ENCODE data around the gene P2RX4. TPM values are rescaled to one million over a fixed set of nuclear protein-coding genes. Genes with fewer than 3 reads are reported as not detected.

Gene P2RX4
- polyA plus RNA-seq, 1 donor (not counting 4 experiments of a cell fraction or from before 2014, with no cell fraction given): 5.1 TPM

DNA sequence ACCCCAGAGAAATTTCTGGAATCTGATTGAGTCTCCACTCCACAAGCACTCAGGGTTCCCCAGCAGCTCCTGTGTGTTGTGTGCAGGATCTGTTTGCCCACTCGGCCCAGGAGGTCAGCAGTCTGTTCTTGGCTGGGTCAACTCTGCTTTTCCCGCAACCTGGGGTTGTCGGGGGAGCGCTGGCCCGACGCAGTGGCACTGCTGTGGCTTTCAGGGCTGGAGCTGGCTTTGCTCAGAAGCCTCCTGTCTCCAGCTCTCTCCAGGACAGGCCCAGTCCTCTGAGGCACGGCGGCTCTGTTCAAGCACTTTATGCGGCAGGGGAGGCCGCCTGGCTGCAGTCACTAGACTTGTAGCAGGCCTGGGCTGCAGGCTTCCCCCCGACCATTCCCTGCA lies 23.7 kb downstream of the P2RX4 start:
- H3K27ac ChIP-seq (ENCODE audit: control insufficient read depth, insufficient read depth, low read length): no peak overlapping the region
- no peak overlapping the region for H3K4me3 ChIP-seq (ENCODE audit: control insufficient read depth in 2 of 3, extremely low read depth in 1 of 3, insufficient read depth in 2 of 3, low read depth in 1 of 3, low read length in 3 of 3)
- no peak overlapping the region for H2AFZ ChIP-seq (ENCODE audit: control insufficient read depth, low read length)
- no peaks in the 10 kb centered on the region for H4K20me1 ChIP-seq (ENCODE audit: control insufficient read depth, extremely low read depth, insufficient read depth, low read length)
- H3K9ac ChIP-seq (ENCODE audit: control insufficient read depth, extremely low read depth, insufficient read depth, low read length): no peak overlapping the region
- H3K9me3 ChIP-seq (ENCODE audit: control insufficient read depth, low read depth, low read length): no peaks in the 10 kb centered on the region
- peaks cover 13% of the 10 kb centered on the region for H3K4me1 ChIP-seq (ENCODE audit: control insufficient read depth, extremely low read depth, insufficient read depth, low read length)
- H3K4me2 ChIP-seq (ENCODE audit: control insufficient read depth, extremely low read depth, insufficient read depth, low read depth, low read length): no peak overlapping the region
- TF ChIP-seq, protein P1, sequence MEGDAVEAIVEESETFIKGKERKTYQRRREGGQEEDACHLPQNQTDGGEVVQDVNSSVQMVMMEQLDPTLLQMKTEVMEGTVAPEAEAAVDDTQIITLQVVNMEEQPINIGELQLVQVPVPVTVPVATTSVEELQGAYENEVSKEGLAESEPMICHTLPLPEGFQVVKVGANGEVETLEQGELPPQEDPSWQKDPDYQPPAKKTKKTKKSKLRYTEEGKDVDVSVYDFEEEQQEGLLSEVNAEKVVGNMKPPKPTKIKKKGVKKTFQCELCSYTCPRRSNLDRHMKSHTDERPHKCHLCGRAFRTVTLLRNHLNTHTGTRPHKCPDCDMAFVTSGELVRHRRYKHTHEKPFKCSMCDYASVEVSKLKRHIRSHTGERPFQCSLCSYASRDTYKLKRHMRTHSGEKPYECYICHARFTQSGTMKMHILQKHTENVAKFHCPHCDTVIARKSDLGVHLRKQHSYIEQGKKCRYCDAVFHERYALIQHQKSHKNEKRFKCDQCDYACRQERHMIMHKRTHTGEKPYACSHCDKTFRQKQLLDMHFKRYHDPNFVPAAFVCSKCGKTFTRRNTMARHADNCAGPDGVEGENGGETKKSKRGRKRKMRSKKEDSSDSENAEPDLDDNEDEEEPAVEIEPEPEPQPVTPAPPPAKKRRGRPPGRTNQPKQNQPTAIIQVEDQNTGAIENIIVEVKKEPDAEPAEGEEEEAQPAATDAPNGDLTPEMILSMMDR (optimal IDR thresholded peaks at IDR 0.05 in 1 of 3, IDR thresholded peaks at IDR 0.05 in 1 of 3, conservative IDR thresholded peaks at IDR 0.05 in 1 of 3; ENCODE audit: extremely low read depth in 1 of 3, insufficient read depth in 2 of 3, low read length in 3 of 3): no peak
- TF ChIP-seq EZH2 (IDR thresholded peaks at IDR 0.05; ENCODE audit: low read length): no peak
- dilution Hi-C loops (cut with MboI; ENCODE audit: extremely low pct_ligation_motif_present, low sequenced_read_pairs): no loop called here
- no peaks in the 10 kb centered on the region for H3K79me2 ChIP-seq (ENCODE audit: control insufficient read depth, insufficient read depth, low read length)
- FAIRE-seq (no peak), DNase-seq (ENCODE audit: low read depth, low spot score) (no peak)
- H3K27me3 ChIP-seq (ENCODE audit: control insufficient read depth, extremely low read depth, insufficient read depth, low read length): no peaks in the 10 kb centered on the region
- peaks cover 0 to 13% of the 10 kb centered on the region in 2 experiments for H3K36me3 ChIP-seq (ENCODE audit: control insufficient read depth in 2 of 2, extremely low read depth in 1 of 2, insufficient read depth in 2 of 2, low read length in 2 of 2)
- H3K9me1 ChIP-seq (ENCODE audit: control insufficient read depth, extremely low read depth, insufficient read depth, low read length): no peaks in the 10 kb centered on the region

DNA sequence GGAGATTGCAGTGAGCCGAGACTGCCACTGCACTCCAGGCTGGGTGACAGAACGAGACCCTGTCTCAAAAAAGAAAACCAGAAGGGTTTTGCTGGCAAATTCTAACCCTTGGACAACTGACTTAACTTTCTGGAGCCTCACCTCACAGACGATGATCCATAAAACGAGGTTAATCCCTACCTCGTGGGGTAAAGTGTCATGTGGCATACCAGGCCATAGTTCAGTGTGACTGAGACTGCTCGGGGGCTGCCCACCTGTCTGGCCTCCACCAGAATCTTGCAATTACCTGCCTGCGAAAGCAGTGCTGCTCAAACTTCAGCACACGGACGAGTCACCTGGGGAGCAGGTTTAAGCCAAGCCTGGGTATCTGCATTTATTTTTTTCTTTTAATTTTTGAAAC lies 26.8 kb downstream of the P2RX4 start:
- Histone ChIP-seq H3K9me1 (ENCODE audit: control insufficient read depth, extremely low read depth, insufficient read depth, low read length) (no peaks in the 10 kb centered on the region), H3K36me3 (ENCODE audit: control insufficient read depth in 2 of 2, extremely low read depth in 1 of 2, insufficient read depth in 2 of 2, low read length in 2 of 2) (peaks cover 4 to 25% of the 10 kb centered on the region in 2 experiments), H4K20me1 (ENCODE audit: control insufficient read depth, extremely low read depth, insufficient read depth, low read length) (no peaks in the 10 kb centered on the region), H3K9ac (ENCODE audit: control insufficient read depth, extremely low read depth, insufficient read depth, low read length) (no peak overlapping the region), H3K4me3 (ENCODE audit: control insufficient read depth in 2 of 3, extremely low read depth in 1 of 3, insufficient read depth in 2 of 3, low read depth in 1 of 3, low read length in 3 of 3) (no peak overlapping the region), H3K27me3 (ENCODE audit: control insufficient read depth, extremely low read depth, insufficient read depth, low read length) (no peaks in the 10 kb centered on the region), H3K4me2 (ENCODE audit: control insufficient read depth, extremely low read depth, insufficient read depth, low read depth, low read length) (no peak overlapping the region), H3K4me1 (ENCODE audit: control insufficient read depth, extremely low read depth, insufficient read depth, low read length) (no peaks in the 10 kb centered on the region), H2AFZ (ENCODE audit: control insufficient read depth, low read length) (no peak overlapping the region), H3K79me2 (ENCODE audit: control insufficient read depth, insufficient read depth, low read length) (no peaks in the 10 kb centered on the region), H3K9me3 (ENCODE audit: control insufficient read depth, low read depth, low read length) (no peaks in the 10 kb centered on the region), H3K27ac (ENCODE audit: control insufficient read depth, insufficient read depth, low read length) (no peak overlapping the region)
- FAIRE-seq (no peak), DNase-seq (ENCODE audit: low read depth, low spot score) (no peak)
- TF ChIP-seq EZH2 (IDR thresholded peaks at IDR 0.05; ENCODE audit: low read length): no peak
- TF ChIP-seq, protein P1 (optimal IDR thresholded peaks at IDR 0.05 in 1 of 3, IDR thresholded peaks at IDR 0.05 in 1 of 3, conservative IDR thresholded peaks at IDR 0.05 in 1 of 3; ENCODE audit: extremely low read depth in 1 of 3, insufficient read depth in 2 of 3, low read length in 3 of 3): no peak
- dilution Hi-C loops (cut with MboI; ENCODE audit: extremely low pct_ligation_motif_present, low sequenced_read_pairs): no loop called here

Measured in keratinocyte (primary cell).